Activated naive CD8-positive, alpha-beta T cell treated with anti-CD3 and anti-CD28 coated beads, Interleukin-2, amount 50 U/mL, for 24 hours (primary cell): ENCODE data around the gene TRIM15.
A peak's percentile ranks its signal among the peaks of the same experiment; 100 is the strongest.

Source experiments
- ATAC-seq: fragments of 150-1000 bp; cut with Tn5 transposase; one replicate; pipeline ENCODE4 v1.10.0; 2021
- DNase-seq: peaks from one replicate; pipeline ENCODE4 v3.0.0; 2021
- H3K27ac Mint-ChIP-seq: one replicate; pipeline ENCODE4 v1.8.0; 2021; ENCODE audit warnings: mild to moderate bottlenecking, mixed read lengths
- H3K27me3 Mint-ChIP-seq: one replicate; pipeline ENCODE4 v1.8.0; 2021; ENCODE audit warnings: mixed read lengths
- H3K36me3 Mint-ChIP-seq: one replicate; pipeline ENCODE4 v1.8.0; 2021; ENCODE audit warnings: low read depth, mixed read lengths
- H3K4me1 Mint-ChIP-seq: one replicate; pipeline ENCODE4 v1.8.0; 2021; ENCODE audit warnings: mixed read lengths
- H3K4me3 Mint-ChIP-seq: one replicate; pipeline ENCODE4 v1.8.0; 2021; ENCODE audit warnings: mild to moderate bottlenecking, moderate library complexity, mixed read lengths
- H3K9me3 Mint-ChIP-seq: one replicate; pipeline ENCODE4 v1.8.0; 2021; ENCODE audit warnings: mixed read lengths

Gene TRIM15

DNA sequence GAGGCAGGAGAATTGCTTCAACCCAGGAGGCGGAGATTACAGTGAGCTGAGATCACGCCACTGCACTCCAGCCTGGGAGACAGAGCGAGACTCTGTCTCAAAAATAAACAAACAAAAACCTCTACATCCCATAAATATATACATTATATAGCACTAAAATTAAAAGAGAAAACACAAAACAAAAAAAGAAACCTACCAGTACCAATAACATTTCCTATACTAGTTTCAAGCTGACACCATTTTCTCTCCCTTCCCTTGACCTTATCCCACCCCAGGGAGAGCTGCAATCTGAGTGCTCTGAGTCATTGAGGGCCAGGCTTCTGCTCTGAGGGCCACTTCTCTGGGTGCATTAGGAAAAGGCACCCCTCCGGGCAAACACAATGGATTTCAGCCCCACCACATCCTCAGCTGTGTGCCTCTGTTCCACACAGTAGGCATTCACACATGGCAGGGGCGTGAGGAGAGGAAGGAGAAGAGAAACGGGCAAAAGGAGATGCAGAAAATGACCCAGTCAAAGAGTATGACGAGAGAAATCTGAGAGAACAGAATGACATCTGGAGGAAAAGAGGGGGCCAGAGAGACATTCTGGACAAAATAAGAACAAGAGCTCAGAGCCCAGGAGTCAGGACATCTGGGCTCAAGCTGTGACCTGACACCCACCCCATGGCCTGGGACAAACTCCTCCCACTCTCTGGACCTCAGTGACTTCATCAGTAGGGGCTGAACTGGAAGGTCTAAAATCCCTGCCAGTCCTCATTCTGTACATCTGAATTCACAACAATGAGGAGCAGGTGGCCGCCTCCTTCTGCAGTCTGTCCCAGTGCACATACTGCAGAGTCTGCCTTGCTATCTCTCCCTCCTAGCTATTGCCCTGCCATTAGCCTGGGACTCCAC is 31.7 kb downstream of the TRIM15 start:
- Mint-ChIP-seq H3K27me3 (no peaks in the 10 kb centered on the region), H3K36me3 (peaks cover 45% of the 10 kb centered on the region), H3K4me3 (no peak overlapping the region), H3K4me1 (no peaks in the 10 kb centered on the region), H3K9me3 (no peaks in the 10 kb centered on the region), H3K27ac (peak overlapping the region; percentile 9)
- DNase-seq: no peak
- no peak for ATAC-seq

DNA sequence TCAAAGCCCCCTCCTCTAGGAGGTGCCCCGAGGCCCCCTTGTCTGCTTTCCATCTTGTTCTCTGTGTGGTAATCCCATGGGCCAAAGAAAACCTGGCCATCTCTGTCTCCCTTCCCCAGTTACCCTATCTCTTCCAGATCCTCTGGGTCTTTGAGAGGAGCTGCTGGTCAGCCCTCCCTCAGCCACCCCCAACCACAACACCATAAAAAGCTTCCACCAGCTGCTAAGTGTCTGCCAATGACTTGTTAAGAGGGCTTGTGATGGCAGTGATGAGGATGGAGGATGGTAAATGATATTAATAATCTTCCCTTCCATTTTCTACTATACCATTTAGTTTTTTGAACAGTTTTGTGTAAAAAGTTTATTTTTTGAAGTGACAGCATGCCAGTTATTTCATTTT is 32.6 kb downstream of the TRIM15 start:
- H3K27ac Mint-ChIP-seq: no peak overlapping the region

DNA sequence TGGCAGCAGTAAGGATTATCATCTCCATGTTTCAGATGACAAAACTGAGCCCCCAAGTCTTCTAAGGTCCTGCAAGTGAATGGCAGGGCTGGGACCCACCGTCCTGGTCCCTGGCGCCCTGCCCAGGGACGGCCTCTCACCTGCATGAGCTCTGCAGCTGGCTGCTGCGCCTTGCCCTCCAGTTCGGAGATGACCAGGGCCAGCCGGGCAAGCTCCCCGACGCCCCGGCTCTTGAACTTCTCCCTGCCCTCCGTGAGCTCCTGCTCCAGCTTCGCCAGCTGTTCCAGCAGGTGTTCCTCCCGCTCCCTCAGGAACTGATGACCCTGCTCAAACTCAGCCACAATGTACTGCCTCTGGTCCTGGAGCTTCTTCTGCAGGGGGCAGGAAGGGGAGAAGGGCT is 33.0 kb downstream of the TRIM15 start:
- no peak overlapping the region for H3K4me3 Mint-ChIP-seq
- H3K36me3 Mint-ChIP-seq: peaks cover 45% of the 10 kb centered on the region
- no peaks in the 10 kb centered on the region for H3K9me3 Mint-ChIP-seq
- H3K27me3 Mint-ChIP-seq: no peaks in the 10 kb centered on the region
- H3K4me1 Mint-ChIP-seq: peaks cover 10% of the 10 kb centered on the region
- DNase-seq (no peak), ATAC-seq (no peak)
- no peak overlapping the region for H3K27ac Mint-ChIP-seq

More for the DNA sequence above, 32.6 kb downstream of the TRIM15 start:
- ATAC-seq (no peak), DNase-seq (no peak)
- no peaks in the 10 kb centered on the region for H3K27me3 Mint-ChIP-seq
- H3K4me3 Mint-ChIP-seq: no peak overlapping the region
- no peaks in the 10 kb centered on the region for H3K9me3 Mint-ChIP-seq
- H3K36me3 Mint-ChIP-seq: peaks cover 47% of the 10 kb centered on the region
- peaks cover 6% of the 10 kb centered on the region for H3K4me1 Mint-ChIP-seq

DNA sequence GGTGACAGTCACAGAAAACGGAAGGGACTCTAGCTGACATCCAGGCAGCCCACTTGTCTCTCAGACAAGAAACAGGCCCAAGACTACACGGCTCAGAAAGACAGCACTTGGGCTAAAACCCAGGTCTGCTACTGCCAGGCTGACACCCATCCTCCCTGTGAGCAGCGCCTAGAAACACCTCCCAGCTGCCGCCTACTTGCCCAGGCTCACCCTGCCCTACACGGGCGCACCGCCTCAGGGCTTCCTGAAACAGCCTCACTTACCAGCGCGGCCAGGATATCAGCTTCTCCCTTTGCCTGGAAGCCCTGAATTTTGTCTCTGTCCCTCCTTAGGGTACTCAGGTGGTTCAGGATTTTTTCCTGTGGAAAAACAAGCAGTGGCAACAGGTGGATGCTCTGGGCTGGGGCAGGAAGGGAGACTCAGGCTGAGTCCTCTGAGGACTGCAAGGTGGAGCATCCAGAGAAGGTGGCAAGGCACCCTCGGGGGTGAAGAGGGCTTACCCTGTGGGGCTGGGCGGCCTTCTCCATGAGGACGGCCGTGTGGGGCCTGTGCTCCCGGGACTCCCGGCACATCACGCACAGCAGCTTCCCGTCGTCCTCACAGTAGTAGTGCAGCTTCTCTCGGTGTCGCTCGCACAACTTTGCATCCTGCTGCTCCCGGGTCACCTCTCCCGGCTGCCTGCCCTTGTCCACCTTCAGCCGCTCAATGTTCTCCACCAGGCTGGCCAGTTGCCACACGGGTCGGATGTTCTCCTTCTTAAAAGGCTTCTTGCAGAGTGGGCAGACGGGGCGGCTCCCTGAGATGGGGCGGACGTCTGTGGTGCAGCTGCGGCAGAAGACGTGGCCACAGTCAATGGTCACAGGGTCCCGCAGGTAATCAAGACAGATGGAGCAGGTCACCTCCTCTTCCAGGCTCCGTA is 35.1 kb downstream of the TRIM15 start:
- Mint-ChIP-seq H3K27ac (no peak overlapping the region), H3K36me3 (peaks cover 53% of the 10 kb centered on the region), H3K9me3 (no peaks in the 10 kb centered on the region), H3K4me1 (peaks cover 19% of the 10 kb centered on the region), H3K4me3 (no peak overlapping the region), H3K27me3 (no peaks in the 10 kb centered on the region)
- ATAC-seq (no peak), DNase-seq (no peak)

DNA sequence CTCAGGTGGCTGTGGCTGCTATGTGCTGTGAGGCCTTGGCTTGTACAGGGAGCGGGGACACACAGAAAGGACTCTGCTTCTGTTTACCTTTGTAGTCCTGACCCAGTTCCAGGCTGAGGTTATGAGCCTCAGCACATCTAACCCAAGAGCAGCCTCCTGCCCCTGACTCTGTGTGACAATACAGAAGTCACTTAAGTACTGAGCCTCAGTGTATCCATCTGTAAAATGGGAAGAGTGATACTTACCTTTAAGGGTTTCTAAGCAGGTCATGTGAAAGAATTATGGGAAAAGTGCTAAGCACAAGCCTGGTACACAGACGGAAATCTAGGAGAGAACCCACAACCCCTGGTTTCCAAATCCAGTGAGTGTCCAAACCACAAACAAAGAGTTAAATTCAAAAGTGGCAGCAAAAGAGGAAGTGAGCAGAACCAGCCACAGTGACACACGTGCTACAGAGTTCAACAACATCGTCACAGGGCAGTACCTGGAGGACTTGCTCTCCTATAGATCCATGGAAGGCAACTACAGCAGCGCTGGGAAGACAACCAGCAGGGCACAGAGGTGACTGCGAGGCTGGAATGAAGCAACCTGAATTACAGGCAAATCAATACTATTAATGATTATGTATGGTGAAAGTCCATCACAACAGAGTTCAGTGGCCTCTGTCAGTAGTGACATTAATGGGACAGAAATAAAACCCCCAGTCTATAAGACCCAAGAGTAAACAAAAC is 37.4 kb downstream of the TRIM15 start:
- no peaks in the 10 kb centered on the region for H3K9me3 Mint-ChIP-seq
- H3K36me3 Mint-ChIP-seq: peaks cover 48% of the 10 kb centered on the region
- no peak for ATAC-seq
- no peaks in the 10 kb centered on the region for H3K27me3 Mint-ChIP-seq
- H3K4me1 Mint-ChIP-seq: peaks cover 19% of the 10 kb centered on the region
- H3K4me3 Mint-ChIP-seq: no peak overlapping the region
- H3K27ac Mint-ChIP-seq: no peak overlapping the region
- no peak for DNase-seq

DNA sequence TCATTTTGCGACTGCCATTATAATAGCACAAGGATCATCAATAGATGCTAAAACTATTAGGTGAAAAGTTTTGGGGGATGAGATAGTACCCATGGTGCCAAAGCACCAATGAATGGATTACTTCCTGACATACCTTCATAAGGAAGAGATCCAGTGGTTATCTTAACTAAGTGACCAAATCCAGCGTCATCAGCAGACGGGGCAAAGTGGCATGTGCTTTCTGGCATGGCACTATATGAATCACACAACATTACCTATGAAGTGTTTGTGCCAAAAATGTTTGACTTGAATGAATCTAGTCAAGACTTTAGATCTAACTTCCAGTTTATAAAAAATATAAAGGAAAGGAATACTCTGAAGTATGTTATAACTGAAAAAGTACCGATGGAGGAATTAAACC is 39.0 kb downstream of the TRIM15 start:
- H3K4me1 Mint-ChIP-seq: peaks cover 29% of the 10 kb centered on the region
- no peak overlapping the region for H3K4me3 Mint-ChIP-seq
- ATAC-seq (no peak), DNase-seq (no peak)
- H3K27ac Mint-ChIP-seq: no peak overlapping the region
- peaks cover 41% of the 10 kb centered on the region for H3K36me3 Mint-ChIP-seq
- no peaks in the 10 kb centered on the region for H3K9me3 Mint-ChIP-seq
- no peaks in the 10 kb centered on the region for H3K27me3 Mint-ChIP-seq

DNA sequence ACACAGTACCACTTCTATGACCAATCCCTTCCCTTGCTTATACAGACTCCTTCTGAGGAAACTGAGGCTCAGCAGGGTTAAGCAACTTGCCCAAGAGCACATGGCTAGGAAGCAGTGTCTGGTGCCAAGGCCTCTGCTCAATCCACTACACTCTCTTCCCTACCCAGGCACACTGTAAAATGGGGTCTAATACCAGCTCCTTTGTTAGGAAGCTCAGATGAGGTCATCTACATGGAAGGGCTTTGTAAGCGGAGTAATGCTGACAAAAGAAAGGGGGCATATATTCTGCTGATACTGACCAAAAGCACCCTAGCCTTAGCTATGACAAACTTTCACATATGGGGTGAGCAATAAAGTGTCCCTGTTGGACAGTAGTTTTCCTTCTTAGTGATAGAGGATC is 40.8 kb downstream of the TRIM15 start:
- H3K9me3 Mint-ChIP-seq: no peaks in the 10 kb centered on the region
- H3K4me1 Mint-ChIP-seq: peaks cover 45% of the 10 kb centered on the region
- H3K27me3 Mint-ChIP-seq: no peaks in the 10 kb centered on the region

DNA sequence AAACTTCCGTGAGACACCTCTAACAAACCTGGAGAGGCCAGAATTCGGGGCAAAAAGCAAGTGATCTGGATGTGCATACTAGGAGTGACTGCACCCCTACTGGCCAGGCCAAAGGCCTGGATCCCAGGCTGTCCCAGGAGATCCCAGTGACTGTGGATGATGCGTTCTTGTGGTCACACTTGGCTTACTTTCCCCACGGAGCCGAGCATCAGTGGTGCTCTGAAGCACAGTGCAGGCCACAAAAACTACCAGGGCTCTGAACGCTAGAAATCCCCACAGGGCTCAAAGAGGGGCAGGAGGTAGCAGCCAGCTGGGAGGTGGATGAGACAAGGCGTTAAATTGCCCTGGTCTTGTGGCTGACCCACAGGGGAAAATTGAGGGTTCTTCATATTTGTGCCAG is 42.8 kb downstream of the TRIM15 start:
- Mint-ChIP-seq H3K9me3 (no peaks in the 10 kb centered on the region), H3K27me3 (no peaks in the 10 kb centered on the region), H3K4me3 (no peak overlapping the region), H3K36me3 (peaks cover 32% of the 10 kb centered on the region), H3K4me1 (peaks cover 52% of the 10 kb centered on the region), H3K27ac (no peak overlapping the region)
- DNase-seq (no peak), ATAC-seq (no peak)

More for the DNA sequence above, 40.8 kb downstream of the TRIM15 start:
- Mint-ChIP-seq H3K36me3 (peaks cover 34% of the 10 kb centered on the region), H3K27ac (no peak overlapping the region), H3K4me3 (no peak overlapping the region)
- no peak for ATAC-seq
- no peak for DNase-seq

DNA sequence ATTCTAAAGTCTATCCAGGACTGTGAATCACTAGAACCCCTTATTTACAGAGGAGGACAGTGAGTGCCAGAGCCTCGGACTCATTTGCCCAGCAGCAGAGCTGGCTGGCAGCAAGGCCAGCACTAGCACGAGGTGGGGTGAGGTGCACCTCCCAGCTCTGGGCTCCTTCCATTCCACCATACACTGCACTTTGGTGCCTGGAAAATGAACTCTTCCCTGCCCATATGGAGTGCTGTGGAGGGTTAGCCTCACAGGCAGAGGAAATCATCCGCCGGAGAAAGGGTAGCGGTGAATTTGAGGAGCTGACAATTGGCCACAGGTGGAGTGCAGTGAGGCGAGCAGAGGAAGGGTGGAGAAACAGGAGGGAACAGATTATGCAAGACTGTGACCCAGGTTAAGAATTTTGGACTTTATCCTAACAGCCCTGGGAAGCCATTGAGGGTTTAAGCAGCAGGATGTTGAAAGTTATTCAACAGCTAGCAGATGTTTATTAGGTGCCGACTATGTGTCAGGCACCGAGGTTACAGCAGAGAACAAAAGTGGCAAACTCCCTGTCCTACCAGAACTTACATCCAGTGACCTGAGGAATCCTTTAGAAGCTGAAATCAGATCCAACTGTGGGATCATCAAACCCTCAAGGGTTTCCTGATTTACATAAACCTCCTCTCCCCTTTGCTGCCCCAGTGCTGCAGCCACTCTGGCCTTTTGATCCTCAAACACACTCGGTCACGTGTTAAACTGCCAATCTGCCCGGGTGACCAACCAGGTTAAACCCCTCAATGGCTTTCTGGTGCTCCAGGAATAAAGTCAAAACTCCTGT is 43.7 kb downstream of the TRIM15 start:
- Mint-ChIP-seq H3K36me3 (peaks cover 34% of the 10 kb centered on the region), H3K9me3 (no peaks in the 10 kb centered on the region), H3K27ac (no peak overlapping the region), H3K4me1 (peaks cover 54% of the 10 kb centered on the region), H3K4me3 (no peak overlapping the region), H3K27me3 (no peaks in the 10 kb centered on the region)
- ATAC-seq: no peak
- DNase-seq: no peak

DNA sequence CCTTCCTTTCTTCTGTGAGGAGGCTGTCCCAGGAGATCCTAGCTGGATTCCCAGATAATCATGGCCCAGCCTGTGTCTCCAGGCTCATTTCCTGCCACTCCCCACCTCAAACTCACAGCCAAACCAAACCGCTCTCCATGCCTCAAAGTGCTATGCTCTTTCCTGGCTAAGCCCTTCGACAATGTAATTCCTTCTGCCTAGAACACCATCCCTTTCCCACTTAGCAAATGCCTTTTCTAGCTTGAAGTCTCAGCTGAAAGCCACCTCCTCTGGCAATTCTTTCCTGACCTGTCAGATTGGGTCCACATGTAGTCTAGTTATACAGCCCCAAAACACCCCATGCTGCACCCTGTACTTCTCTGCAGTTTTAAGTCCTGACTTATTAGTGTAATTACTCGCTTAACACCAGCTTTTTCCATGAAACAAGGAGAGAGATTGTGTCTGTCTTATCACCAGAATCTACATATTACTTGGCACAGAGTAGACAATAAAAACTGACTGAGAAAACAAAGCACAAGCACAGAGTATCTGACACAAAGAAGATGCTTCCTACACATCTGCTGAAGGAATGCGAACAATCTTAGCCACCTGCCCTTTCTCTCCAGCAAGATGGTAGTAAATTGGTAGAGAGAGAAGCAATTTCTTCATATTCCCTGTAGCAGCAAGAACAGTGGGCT is 44.4 kb downstream of the TRIM15 start:
- Mint-ChIP-seq H3K36me3 (peaks cover 27% of the 10 kb centered on the region), H3K27ac (peak overlapping the region; percentile 0), H3K9me3 (no peaks in the 10 kb centered on the region), H3K4me1 (peaks cover 52% of the 10 kb centered on the region), H3K27me3 (no peaks in the 10 kb centered on the region), H3K4me3 (no peak overlapping the region)
- ATAC-seq (no peak), DNase-seq (no peak)

DNA sequence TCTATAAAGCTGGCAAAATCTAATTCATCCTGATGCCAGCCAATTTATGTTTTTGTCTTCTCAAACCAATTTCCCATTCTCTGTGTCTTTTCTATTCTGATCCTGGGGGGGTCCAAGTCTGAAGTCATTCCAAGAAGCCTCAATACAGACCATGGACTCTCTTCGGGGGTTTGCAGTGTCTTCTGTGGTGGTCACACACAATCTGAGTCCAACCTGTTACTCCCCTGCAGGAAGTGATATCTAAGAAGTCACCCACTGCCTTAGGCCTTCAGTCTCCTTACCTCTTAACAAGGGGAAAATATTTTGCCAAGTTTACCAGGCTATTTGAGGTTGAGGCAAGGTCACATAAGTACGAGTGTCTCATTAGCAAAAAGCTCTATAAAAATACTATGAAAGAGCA is 48.0 kb downstream of the TRIM15 start:
- H3K9me3 Mint-ChIP-seq: no peaks in the 10 kb centered on the region
- peaks cover 69% of the 10 kb centered on the region for H3K4me1 Mint-ChIP-seq
- DNase-seq: no peak
- H3K27ac Mint-ChIP-seq: peak overlapping the region; percentile 47
- H3K36me3 Mint-ChIP-seq: peaks cover 24% of the 10 kb centered on the region
- ATAC-seq: no peak
- peaks cover 2% of the 10 kb centered on the region for H3K27me3 Mint-ChIP-seq
- H3K4me3 Mint-ChIP-seq: peak overlapping the region; percentile 92

DNA sequence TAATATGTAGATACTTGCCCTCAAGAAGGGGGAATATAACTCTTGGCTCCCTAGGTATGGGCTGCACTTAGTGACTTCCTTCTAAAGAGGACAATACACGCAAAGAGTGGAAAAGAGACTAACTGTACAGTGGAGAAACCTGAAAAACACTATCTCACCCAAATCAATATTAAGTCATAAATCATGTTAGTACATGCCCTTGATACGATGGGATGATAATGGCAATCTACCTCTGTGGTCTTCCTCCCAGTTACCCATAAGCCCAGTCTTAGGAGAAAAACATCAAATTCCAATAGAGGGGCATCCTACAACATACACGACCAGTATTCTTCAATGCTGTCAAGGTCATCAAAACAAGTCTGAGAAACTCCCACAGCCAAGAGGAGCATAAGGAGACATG is 48.6 kb downstream of the TRIM15 start:
- H3K36me3 Mint-ChIP-seq: peaks cover 24% of the 10 kb centered on the region
- ATAC-seq (no peak), DNase-seq (no peak)
- H3K4me1 Mint-ChIP-seq: peaks cover 64% of the 10 kb centered on the region
- H3K9me3 Mint-ChIP-seq: no peaks in the 10 kb centered on the region
- peaks cover 2% of the 10 kb centered on the region for H3K27me3 Mint-ChIP-seq
- H3K4me3 Mint-ChIP-seq: peak overlapping the region; percentile 92
- H3K27ac Mint-ChIP-seq: peak overlapping the region; percentile 99

DNA sequence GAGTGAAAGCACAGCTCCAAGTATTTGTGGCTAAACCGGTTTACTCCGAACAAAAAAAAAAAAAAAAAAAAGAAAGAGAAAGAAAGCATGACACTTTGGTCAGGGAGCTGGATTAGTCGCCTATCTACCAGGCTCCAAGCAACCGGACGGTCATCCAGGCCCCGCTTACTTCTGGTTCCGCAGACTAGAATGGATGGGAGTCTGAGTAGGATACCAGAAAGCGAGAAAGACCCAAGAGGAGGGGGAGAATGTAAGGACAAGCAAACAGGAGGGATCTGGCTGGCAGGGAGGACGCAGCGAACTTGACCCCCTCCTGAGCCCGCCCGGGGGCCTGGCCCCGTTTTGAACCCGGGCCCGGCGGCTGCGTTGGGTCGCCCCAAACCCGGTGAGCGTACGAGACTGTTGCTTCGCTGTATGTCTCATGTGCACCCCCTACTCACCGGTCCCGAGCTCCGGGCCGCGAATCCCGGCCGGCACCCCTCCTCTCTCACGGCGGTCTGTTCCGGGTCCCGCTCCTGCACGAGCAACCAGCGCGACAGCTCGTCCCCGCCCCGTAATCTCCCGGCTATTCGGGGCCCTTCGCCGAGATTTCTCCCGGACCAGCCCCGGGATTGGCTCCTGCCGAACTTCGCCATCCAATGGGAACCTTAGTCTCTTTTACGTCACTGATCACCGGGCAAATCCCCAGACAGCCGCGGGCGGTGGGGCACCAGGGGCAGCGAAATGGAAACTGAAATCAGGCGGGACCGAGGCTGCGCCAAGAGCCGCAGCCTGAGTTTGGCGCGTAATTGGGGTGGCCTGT is 49.7 kb downstream of the TRIM15 start, which contains the start of gene TRIM26:
TSS of gene TRIM26 (minus strand) at position 542 of the 802 bp plus-strand sequence. CDS start 14,303 bp downstream, outside the sequence.
- ATAC-seq: peak; percentile 89
- Mint-ChIP-seq H3K4me1 (peaks cover 55% of the 10 kb centered on the region), H3K9me3 (no peaks in the 10 kb centered on the region)

More for the DNA sequence above, 49.7 kb downstream of the TRIM15 start, which contains the start of gene TRIM26:
- Mint-ChIP-seq H3K4me3 (peak within 1 kb of the TSS; percentile 92), H3K36me3 (peaks cover 24% of the 10 kb centered on the region), H3K27ac (peak within 1 kb of the TSS; percentile 99), H3K27me3 (peaks cover 2% of the 10 kb centered on the region)
- DNase-seq: peak; percentile 95
